A549 (cell line): ENCODE measurements around the gene LRRC28. TPM values are rescaled to one million over a fixed set of nuclear protein-coding genes. Genes with fewer than 3 reads are reported as not detected.

ENCODE experiments used
- ATAC-seq, 2 experiments: fragments of 200-7000 bp in 1 of 2; fragments of >200 bp in 1 of 2; cut with Nextera tagmentation in 1 of 2; cut with Tn5 transposase in 1 of 2; 3 replicates each; pipeline versions ENCODE4 v1.8.0 to v1.9.1; 2018 to 2020; ENCODE audit warnings: mild to moderate bottlenecking in 1 of 2, moderate library complexity in 1 of 2
- CTCF ChIA-PET: fragments of 300-600 bp; sonication (Branson Sonifier 250); formaldehyde crosslinking; extraction: SDS; loops from one replicate; lab custom pipeline; 2021; ENCODE audit warnings: antibody characterized with exemption, inconsistent platforms; lab: Yijun Ruan, JAX
- POLR2A ChIA-PET: fragments of 350-600 bp; formaldehyde crosslinking; extraction: SDS; loops from one replicate; lab custom pipeline; 2021; ENCODE audit warnings: antibody characterized with exemption, inconsistent platforms; lab: Yijun Ruan, JAX
- DNase-seq, 2 experiments: peaks; one replicate each; pipeline versions ENCODE4 v3.0.0 to v3.0.0-alpha.2; 2011 to 2016; ENCODE audit warnings: low read depth in 1 of 2, low spot score in 1 of 2
- FAIRE-seq: peaks from 2 replicates; lab custom pipeline; 2011; peaks lifted over from hg19 to GRCh38; lab: Jason Lieb, UNC
- H3K27ac ChIP-seq, 2 experiments: fragments of >200 bp; sonication (Bioruptor Twin); formaldehyde crosslinking; 3 replicates each; pipeline ENCODE4 v1.5.1; 2016 to 2017
- H3K4me1 ChIP-seq: fragments of >200 bp; sonication (Bioruptor Twin); formaldehyde crosslinking; 3 replicates; pipeline ENCODE4 v1.6.1; 2016
- H3K4me2 ChIP-seq: fragments of >200 bp; sonication (Bioruptor Twin); formaldehyde crosslinking; 3 replicates; pipeline ENCODE4 v1.6.1; 2016
- H3K4me3 ChIP-seq: fragments of >200 bp; sonication (Bioruptor Twin); formaldehyde crosslinking; 3 replicates; pipeline ENCODE4 v1.5.1; 2016
- H3K9me3 ChIP-seq: fragments of >200 bp; sonication (Bioruptor Twin); formaldehyde crosslinking; 3 replicates; pipeline ENCODE4 v1.6.1; 2016
- ATOH8 ChIP-seq: fragments of 250-450 bp; sonication (Bioruptor Pico); IDR thresholded peaks from 2 replicates; pipeline ENCODE4 v1.5.0; 2020; ENCODE audit warnings: low read depth, mild to moderate bottlenecking, moderate library complexity
- CTCF ChIP-seq: fragments of >200 bp; sonication (Bioruptor Twin); formaldehyde crosslinking; IDR thresholded peaks from 3 replicates; pipeline ENCODE4 v1.5.1; 2016
- FOSB ChIP-seq: fragments of 250-450 bp; sonication (Bioruptor Pico); IDR thresholded peaks from 2 replicates; pipeline ENCODE4 v1.5.0; 2020; ENCODE audit warnings: mild to moderate bottlenecking, moderate library complexity
- HES2 ChIP-seq: fragments of >200 bp; sonication (Bioruptor Twin); formaldehyde crosslinking; IDR thresholded peaks from 2 replicates; pipeline ENCODE4 v1.6.1; 2016
- HEYL ChIP-seq: fragments of 250-450 bp; sonication (Bioruptor Pico); IDR thresholded peaks from 2 replicates; pipeline ENCODE4 v1.8.0; 2021; ENCODE audit warnings: mild to moderate bottlenecking, moderate library complexity
- HMGXB4 ChIP-seq: fragments of 250-450 bp; sonication (Bioruptor Pico); IDR thresholded peaks from 2 replicates; pipeline ENCODE4 v1.5.0; 2021; ENCODE audit warnings: mild to moderate bottlenecking, moderate library complexity, borderline replicate concordance
- HOXB13 ChIP-seq: fragments of 250-450 bp; sonication (Bioruptor Pico); IDR thresholded peaks from 2 replicates; pipeline ENCODE4 v1.5.0; 2020; ENCODE audit warnings: low read depth, mild to moderate bottlenecking, moderate library complexity
- HOXB5 ChIP-seq: fragments of 250-450 bp; sonication (Bioruptor Pico); IDR thresholded peaks from 2 replicates; pipeline ENCODE4 v1.5.0; 2020; ENCODE audit warnings: mild to moderate bottlenecking, moderate library complexity
- JUN ChIP-seq, 2 experiments: fragments of >200 bp; sonication (Bioruptor Twin); formaldehyde crosslinking; IDR thresholded peaks; 2 replicates in 1 of 2; 3 replicates in 1 of 2; pipeline ENCODE4 v1.6.1; 2016 to 2017
- JUNB ChIP-seq: fragments of >200 bp; sonication (Bioruptor Twin); formaldehyde crosslinking; IDR thresholded peaks from 2 replicates; pipeline ENCODE4 v1.6.1; 2016
- MAZ ChIP-seq: fragments of 150-350 bp; IDR thresholded peaks from 2 replicates; pipeline ENCODE4 v1.6.1; 2014; ENCODE audit warnings: antibody characterized with exemption, low read depth, low read length, borderline replicate concordance
- RAD21 ChIP-seq, 2 experiments: fragments of >200 bp in 1 of 2; sonication (Bioruptor Twin) in 1 of 2; formaldehyde crosslinking in 1 of 2; IDR thresholded peaks in 1 of 2; conservative IDR thresholded peaks in 1 of 2; 2 replicates in 1 of 2; 3 replicates in 1 of 2; pipeline ENCODE4 v1.6.1; 2012 to 2018; ENCODE audit warnings: inconsistent platforms in 1 of 2
- RARB ChIP-seq: fragments of 250-450 bp; sonication (Bioruptor Pico); IDR thresholded peaks from 2 replicates; pipeline ENCODE4 v1.8.0; 2021; ENCODE audit warnings: mild to moderate bottlenecking, moderate library complexity
- RCOR1 ChIP-seq: fragments of 150-350 bp; IDR thresholded peaks from 2 replicates; pipeline ENCODE4 v1.6.1; 2014; ENCODE audit warnings: antibody characterized with exemption, low read length, low read depth
- RNF2 ChIP-seq: fragments of 200-600 bp; sonication (generic); IDR thresholded peaks from 2 replicates; pipeline ENCODE4 v1.6.1; 2016; ENCODE audit warnings: low read depth, mild to moderate bottlenecking, antibody characterized with exemption, moderate library complexity, borderline replicate concordance
- SMC3 ChIP-seq: fragments of >200 bp; sonication (Bioruptor Twin); formaldehyde crosslinking; IDR thresholded peaks from 3 replicates; pipeline ENCODE4 v1.6.1; 2018; ENCODE audit warnings: inconsistent platforms
- SREBF2 ChIP-seq: fragments of 450-650 bp; IDR thresholded peaks from 2 replicates; pipeline ENCODE4 v1.6.1; 2014; ENCODE audit warnings: mild to moderate bottlenecking, moderate library complexity
- ZC3H11A ChIP-seq: fragments of 450-650 bp; IDR thresholded peaks from 2 replicates; pipeline ENCODE4 v1.6.1; 2014; ENCODE audit warnings: antibody characterized with exemption, mild to moderate bottlenecking
- WGBS: methylation state at CpG from one replicate; pipeline ENCODE4 v1.1.6; 2017; ENCODE audit errors: missing lambda C conversion rate; 5-methylcytosine and 5-hydroxymethylcytosine counted together
- polyA plus RNA-seq, 4 experiments: library from polyadenylated mRNA; depleted of rRNA in 3 of 4; stranded (reverse); fragments of >200 nt; fragmentation: RNase III in 1 of 4; extraction: RNeasy Plus Mini Kit Qiagen cat#74134 plus additional on column Dnase treatment in 1 of 4; gene quantifications; 2 replicates in 3 of 4; 3 replicates in 1 of 4; pipeline ENCODE4 v1.2.3, GENCODE V29; 2011 to 2017

The LRRC28 gene
- polyA plus RNA-seq, 2 of the 4 experiments (the other 2 are of a cell fraction), result 19.6 to 62.4 TPM

- Histone ChIP-seq H3K4me3 (no peak overlapping the region), H3K4me2 (no peak overlapping the region), H3K4me1 (peaks cover 15% of the 10 kb centered on the region), H3K9me3 (no peaks in the 10 kb centered on the region), H3K27ac (peak overlapping the region in 1 of 2 experiments; percentile 6; a peak in 2 of 6 replicates)
- TF ChIP-seq HES2 (no peak), HEYL (CRISPR knock-in tag) (no peak), HMGXB4 (no peak)
- CTCF ChIA-PET, result interaction anchor here (1.4 to 1.9 kb wide), 4 partner anchors 19 to 362 kb away, joined by 4 to 6 read pairs (median 5); no protein-coding TSS in a partner anchor
- FAIRE-seq (no peak), ATAC-seq (no peak), DNase-seq (no peak)
- 78% methylated on average over 1 of the region's 1 CpG for WGBS
- POLR2A ChIA-PET, result no interaction called here
Observed at GRCh38 chr15:99341786-99342185, 90.5 kb downstream of the LRRC28 start.

- Histone ChIP-seq H3K27ac (no peak overlapping the region), H3K4me1 (peaks cover 15% of the 10 kb centered on the region), H3K4me2 (no peak overlapping the region), H3K9me3 (0 out of 3 replicates have a peak, but pooled peaks cover under 1% of the 10 kb centered on the region), H3K4me3 (no peak overlapping the region)
- CTCF ChIA-PET, result interaction anchor here (1.5 to 2.3 kb wide), 3 partner anchors 20 to 361 kb away, joined by 3 to 7 read pairs (median 4); no protein-coding TSS in a partner anchor
- POLR2A ChIA-PET, result no interaction called here
- TF ChIP-seq RCOR1 (no peak), SREBF2 (no peak), HOXB13 (CRISPR knock-in tag) (no peak), JUNB (no peak), ATOH8 (no peak), ZC3H11A (no peak), JUN (IDR thresholded peaks at IDR 0.05) (no peak)
- no peak for ATAC-seq
- DNase-seq, result no peak
- no peak for FAIRE-seq
Observed at GRCh38 chr15:99343208-99343607, 91.9 kb downstream of the LRRC28 start.

GRCh38 chr15:99343881-99344551, 92.7 kb downstream of the LRRC28 start:
- Histone ChIP-seq H3K4me2 (no peak overlapping the region), H3K27ac (no peak overlapping the region), H3K4me1 (peaks cover 15% of the 10 kb centered on the region), H3K4me3 (no peak overlapping the region), H3K9me3 (0 out of 3 replicates have a peak, but pooled peaks cover 2% of the 10 kb centered on the region)
- TF ChIP-seq MAZ (no peak), SMC3 (0 out of 3 replicates have a peak, but pooled peaks have one; percentile 22), RARB (no peak), RAD21 (conservative IDR thresholded peaks at IDR 0.05 in 1 of 2, IDR thresholded peaks at IDR 0.05 in 1 of 2) (peak; percentile 17 to 29; a peak in 1 of 5 replicates), FOSB (CRISPR knock-in tag) (no peak), HOXB5 (CRISPR knock-in tag) (no peak), RNF2 (no peak), CTCF (peak; percentile 25; the same call in 1 of the 3 replicates)
- peak; percentile 83 to 91 for ATAC-seq
- DNase-seq, result peak in 1 of 2 experiments; percentile 35
- ChIA-PET POLR2A (no interaction called here), CTCF (interaction anchor here (0.6 to 2.3 kb wide), 6 partner anchors 19 to 399 kb away, joined by 3 to 7 read pairs (median 4); no protein-coding TSS in a partner anchor)
- WGBS, result 95% methylated on average over 9 of the region's 9 CpGs
- FAIRE-seq, result no peak
